ENCODE data around the gene SHANK1.

DNA sequence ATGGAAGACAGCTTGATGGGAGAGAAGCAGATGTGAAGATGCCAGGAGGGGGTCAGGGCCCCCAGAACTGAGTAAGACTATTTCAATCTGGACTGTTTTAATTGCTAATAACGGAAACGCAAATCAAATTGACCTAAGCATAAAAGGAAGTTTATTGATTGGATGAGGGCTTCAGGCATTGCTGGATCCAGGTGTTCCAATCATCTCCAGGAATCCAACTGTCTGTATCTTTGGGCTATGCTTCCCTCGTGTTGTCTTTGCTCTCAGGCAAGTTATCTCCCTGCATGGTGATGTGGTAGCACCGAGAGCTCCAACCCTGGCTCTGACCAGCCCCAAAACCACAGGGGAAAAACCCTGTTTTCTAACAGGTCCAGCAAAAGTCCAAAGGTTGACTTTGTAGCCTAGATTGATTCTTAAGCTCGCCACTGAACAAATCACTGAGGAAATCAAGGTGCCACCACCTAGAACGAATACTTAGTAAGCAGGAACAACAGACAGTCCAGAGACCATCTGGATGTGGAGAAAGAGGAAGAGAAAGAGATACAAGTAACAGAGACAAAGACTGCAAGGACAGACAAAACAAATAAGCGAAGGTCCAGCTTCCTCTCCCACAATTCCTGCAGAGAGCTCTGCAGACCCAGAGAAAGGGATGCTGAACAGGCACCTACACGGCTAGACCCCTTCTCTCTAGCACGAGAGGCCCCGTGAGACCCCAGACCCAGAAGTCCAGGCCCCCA is 71.6 kb downstream of the SHANK1 start:
- TF ChIP-seq, protein P1, sequence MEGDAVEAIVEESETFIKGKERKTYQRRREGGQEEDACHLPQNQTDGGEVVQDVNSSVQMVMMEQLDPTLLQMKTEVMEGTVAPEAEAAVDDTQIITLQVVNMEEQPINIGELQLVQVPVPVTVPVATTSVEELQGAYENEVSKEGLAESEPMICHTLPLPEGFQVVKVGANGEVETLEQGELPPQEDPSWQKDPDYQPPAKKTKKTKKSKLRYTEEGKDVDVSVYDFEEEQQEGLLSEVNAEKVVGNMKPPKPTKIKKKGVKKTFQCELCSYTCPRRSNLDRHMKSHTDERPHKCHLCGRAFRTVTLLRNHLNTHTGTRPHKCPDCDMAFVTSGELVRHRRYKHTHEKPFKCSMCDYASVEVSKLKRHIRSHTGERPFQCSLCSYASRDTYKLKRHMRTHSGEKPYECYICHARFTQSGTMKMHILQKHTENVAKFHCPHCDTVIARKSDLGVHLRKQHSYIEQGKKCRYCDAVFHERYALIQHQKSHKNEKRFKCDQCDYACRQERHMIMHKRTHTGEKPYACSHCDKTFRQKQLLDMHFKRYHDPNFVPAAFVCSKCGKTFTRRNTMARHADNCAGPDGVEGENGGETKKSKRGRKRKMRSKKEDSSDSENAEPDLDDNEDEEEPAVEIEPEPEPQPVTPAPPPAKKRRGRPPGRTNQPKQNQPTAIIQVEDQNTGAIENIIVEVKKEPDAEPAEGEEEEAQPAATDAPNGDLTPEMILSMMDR (IDR thresholded peaks at IDR 0.05; ENCODE audit: insufficient read depth, low read length, poor library complexity, severe bottlenecking): no peak
- no peak for TF ChIP-seq EZH2phosphoT487 (conservative IDR thresholded peaks at IDR 0.05; ENCODE audit: low read length)

All from SU-DHL-6 (cell line).